ENCODE measurements around the gene RGS6.

The RGS6 gene

DNA sequence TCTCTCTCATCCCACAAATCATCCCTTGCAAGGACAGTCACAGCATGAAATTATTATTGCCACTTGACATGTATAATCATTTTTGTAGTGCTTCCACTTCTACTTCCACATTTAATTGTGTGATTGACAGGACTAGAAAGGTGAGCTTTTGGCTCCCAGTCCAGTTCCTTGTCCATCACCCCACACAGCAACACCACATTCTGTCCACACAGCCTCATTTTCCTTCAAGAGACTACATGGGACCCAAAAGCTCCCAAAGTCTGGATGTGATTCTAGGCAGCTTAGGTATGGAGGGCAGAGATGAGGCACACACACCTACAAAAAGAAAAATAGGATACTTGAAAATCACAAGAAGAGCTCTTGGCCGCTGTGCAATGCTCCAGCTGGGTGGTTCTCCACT, 595.4 kb downstream of the RGS6 start:
- no peak for DNase-seq (ENCODE audit: low read depth)

DNA sequence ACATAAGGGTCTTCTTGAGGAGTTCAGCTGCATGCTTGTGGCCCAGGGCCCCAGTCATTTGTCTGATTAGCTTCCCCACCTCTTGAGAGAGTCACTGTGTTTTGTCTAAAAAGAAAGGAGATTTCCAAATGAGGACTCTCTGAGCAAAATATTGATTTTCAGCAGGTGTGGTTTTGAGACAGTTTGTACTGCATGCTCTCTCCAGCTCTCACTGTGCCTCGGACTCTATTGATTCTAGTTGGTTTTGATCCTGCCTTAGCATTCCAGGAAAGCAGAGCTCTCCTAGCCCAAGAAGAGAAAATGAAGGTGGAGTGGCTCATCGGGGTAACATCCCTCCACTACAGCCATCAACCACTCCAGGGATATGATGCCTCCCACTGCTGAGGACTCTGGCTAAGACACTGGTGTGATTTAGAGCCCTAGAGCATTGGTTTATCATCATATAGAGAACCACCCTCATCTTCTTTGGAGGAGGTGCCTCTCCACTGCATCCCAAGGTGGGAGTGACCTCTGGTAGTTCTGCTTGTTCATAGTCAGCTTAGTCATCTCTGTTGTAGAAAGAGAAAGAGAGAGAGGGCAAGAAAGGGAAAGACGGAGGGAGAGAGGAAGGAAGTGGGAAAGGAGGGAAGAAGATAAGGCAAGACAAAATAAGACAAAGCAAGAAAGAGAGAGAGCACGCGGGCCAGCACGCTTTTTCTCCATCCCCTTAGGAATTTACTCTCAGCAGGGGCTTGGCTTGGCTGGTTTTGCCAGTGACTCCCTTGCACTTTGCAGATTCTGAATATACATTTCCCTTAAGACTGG, 596.0 kb downstream of the RGS6 start:
- no peak for DNase-seq (ENCODE audit: low read depth)

- DNase-seq (ENCODE audit: low read depth), result no peak
Observed at GRCh38 chr14:72528863-72529175, 596.6 kb downstream of the RGS6 start.

DNA sequence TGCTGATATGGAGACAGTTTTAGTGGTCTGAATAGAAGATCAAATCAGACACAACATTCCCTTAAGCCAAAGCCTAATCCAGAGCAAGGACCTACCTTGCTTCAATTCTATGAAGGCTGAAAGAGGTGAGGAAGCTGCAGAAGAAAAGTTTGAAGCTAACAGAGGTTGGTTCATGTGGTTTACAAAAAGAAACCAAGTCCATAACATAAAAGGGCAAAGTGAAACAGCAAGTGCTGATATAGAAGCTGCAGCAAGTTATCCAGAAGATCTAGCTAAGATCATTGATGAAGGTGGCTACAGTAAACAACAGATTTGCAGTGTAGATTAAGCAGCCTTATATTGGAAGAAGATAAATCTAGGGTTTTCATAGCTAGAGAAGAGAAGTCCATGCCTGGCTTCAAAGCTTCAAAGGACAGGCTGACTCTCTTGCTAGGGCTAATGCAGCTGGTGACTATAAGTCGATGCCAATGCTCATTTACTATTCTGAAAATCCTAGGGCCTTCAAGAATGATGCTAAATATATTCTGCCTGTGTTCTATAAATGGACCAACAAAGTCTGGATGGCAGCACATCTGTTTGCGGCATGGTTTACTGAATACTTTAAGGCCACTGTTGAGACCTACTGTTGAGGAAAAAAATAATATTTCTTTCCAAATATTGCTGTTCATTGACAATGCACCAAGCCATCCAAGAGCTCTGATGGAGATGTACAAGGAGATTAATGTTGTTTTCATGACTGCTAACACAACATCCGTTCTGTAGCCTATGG, 600.6 kb downstream of the RGS6 start:
- DNase-seq (ENCODE audit: low read depth), result no peak

- no peak for DNase-seq (ENCODE audit: low read depth)
Observed at GRCh38 chr14:72535485-72535884, 603.3 kb downstream of the RGS6 start.

- DNase-seq (ENCODE audit: low read depth), result no peak
Observed at GRCh38 chr14:72538387-72538786, 606.2 kb downstream of the RGS6 start.

DNA sequence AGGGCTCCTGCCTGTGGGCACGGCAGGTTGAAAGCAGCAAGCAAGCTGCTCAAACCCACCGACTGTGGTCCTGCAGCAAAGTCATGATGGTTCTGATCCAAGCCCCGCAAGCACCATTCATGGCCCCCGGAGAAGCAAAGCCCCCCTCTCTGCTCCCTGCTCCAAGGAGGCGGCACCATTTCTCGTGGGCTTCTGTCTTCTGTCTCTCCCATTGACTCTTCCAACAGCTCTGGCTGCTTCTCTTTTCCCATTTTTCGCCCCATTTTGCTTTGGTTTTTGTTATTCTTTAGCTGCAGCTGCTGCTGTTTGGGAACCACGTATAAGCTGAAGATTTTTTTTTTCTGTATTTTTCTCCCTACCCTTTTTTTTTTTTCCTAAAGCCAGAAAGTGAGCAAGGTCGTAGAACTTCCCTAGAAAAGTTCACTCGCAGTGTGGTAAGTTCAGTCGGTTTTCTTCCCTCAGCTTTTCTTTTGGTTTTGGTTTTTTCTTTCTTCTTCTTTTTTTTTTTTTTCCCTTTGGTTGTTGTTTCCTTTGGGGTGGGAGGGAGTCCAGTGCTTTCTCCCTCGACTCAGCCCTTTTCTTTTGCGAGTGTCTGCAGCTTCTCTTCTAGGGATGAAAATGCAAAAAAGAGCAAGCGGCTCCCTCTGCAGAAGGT, 607.6 kb downstream of the RGS6 start:
- no peak for DNase-seq (ENCODE audit: low read depth)

- no peak for DNase-seq (ENCODE audit: low read depth)
Observed at GRCh38 chr14:72540836-72541235, 608.6 kb downstream of the RGS6 start.

DNA sequence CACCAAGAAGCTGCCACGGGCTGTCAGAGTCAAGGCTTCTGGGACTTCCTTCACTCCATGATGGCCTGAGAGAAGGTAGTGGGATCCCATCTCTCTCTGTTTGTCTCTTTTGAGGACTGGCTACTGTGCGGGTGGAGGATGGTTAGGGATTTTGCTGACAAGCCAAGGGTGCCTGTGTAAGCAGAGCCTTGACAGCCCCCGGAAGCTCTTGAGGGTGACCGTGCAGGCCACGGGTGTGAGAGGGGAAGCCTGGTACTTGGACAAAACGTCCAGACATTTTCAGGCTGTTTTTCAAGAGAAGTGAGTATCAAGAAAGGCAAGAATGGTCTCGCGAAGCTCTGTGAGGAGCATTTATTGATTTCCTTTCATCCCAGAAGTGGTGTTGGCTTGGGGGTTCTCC, 609.3 kb downstream of the RGS6 start:
- DNase-seq (ENCODE audit: low read depth), result no peak

DNA sequence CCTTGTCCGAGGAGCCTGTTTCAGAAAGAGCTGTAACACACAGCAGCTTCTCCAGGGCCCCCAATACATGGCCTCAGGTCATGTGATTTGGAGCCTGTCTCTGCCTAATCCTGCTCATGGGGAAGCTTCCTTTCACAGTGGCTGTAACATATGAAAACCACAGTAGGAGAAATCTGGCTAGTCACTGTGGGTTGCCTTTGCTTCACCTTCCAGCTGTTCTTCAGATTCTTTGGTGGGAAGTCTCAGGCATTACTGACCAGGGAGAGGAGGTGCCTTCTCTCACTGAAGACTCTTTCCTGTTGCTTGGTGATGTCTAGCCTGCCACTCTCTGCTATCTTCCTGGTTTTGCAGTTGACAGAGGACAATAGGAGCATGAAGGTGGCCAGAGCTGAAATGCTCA, 611.1 kb downstream of the RGS6 start:
- DNase-seq (ENCODE audit: low read depth), result no peak

DNA sequence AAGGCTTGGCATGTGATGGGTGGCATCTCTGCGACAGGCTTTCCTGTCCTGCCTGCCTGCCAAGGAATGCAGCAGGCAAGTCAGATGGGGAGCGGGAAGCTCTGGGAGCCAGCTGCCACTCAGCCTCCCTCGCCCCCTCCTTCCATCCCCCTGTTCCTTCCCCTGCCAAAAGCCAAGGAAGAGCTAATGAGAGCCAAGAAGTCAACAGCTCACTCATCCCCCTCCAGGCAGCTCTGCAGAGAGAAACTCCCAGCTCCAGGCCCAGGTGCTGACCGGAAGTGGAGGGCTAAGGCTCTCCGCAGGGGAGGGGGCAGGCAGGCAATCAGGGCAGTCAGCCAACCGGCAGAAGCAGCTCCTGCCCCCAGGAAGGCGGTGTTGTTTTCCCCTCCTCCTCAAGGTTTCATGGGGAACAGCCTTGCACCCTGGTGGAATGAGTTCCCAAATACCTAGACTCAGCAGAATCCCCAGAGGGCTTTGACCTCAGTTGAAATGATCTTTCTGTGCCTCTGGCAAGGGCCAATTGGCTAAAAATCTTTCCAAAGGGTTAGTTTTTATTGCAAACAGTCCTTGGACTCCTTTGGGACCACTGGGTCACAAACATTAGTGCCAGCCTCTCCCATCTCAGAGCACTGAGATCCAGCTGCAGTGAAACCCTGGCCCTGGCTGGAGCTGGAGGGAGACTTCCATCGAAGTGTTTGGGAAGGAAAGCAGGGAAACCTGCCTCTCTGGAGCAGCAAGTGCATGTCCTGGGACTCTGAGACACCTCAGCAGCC, 612.6 kb downstream of the RGS6 start:
- no peak for DNase-seq (ENCODE audit: low read depth)

DNA sequence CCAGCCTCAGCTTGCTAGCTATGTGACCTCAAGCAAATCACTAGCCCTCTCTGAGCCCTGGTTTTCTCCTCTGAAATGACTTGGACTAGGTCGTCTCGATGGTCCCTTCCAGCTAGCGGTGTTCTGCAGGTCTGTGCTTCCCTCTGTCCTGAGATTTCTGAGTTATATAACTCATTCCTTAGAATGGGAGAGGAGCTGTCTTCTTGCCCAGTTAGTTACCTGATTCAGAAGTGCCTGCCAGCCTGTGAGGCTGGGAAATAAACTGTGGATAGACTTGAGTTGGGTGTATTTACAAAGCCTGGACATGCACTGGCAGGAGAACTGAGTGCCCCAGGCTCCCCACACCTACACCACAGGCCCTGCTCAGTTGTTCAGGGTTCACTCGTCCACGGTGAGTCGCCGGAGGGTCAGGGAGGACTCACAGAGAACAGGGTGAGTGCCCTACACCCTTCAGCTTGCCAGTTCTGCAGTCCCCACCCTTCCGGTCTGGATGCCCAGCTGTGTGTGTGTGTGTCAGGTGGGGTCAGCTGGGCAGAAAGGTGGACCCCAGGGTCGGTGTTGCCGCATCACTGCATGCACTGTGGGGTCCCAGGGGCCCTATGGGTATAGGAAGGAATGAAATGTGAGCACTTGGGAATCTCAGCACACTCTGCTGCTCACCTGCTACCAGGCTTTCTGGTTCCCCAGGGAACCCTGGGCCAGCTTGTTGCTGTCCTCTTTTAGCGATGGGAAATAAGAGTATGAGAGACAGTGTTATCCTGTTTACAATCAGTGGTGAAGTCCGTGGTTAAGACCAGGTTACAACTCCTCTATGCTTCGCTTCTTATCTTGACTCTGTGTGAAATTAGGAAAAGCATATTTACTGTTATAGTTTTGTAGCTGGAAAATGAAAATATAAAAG, 613.4 kb downstream of the RGS6 start:
- no peak for DNase-seq (ENCODE audit: low read depth)

GRCh38 chr14:72546344-72547016, 614.3 kb downstream of the RGS6 start:
- no peak for DNase-seq (ENCODE audit: low read depth)

DNA sequence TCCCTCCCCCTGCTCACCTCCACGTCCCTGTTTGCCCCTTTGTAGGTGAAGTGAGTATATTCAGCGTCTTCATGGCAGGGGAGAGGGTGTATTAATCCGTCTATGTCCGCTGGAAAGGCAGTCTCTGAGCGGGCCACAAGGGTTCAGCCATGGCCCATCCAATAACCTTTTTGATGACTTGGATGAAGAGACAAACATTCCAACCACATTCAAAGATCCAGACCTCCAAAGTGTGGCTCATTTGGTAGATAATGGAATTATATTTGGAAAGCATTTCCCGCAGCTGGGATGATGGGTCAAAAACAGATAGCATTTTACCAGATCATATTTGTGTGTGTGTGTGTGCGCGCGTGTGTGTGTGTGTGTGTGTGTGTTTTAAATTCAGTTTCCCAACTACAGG, 615.8 kb downstream of the RGS6 start:
- DNase-seq (ENCODE audit: low read depth), result no peak

DNA sequence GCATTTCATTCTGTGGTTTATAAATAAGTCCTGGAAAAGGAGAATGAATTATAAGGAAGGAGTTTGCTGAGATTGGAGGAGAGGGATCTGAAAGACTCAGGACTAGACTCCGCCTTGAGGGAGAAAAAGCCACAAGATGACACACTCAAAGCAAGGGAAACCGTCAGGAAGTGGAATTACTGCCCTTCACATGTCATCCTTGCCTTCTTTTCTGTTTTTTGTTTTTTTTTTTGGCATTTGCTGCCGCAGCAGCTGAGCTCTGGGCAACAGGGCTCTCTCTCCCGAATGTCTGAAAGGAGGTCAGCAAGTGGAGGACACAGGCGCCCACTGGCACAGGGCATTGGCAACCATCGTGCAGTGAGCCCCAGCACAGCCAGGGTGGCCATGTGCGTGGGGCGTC, 616.8 kb downstream of the RGS6 start:
- no peak for DNase-seq (ENCODE audit: low read depth)

DNA sequence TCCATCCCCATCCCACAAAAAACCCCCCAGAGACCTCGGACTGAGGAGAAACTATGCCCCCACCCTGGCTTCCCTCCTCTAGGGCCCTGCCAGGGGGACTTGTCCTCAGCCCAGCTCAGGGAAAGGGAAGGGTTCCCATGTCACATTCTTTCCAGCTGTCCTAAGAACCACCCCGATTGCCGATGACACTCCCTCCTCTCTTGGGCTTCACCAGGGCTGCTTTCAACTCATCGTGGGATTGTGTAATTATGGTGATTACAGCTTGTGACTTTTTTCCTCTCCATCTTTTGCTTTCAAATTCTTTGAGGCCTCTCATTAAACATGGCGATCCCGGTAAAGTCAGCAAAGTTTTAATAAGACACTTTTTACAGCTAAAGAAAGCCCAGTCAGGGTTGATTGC, 617.6 kb downstream of the RGS6 start:
- DNase-seq (ENCODE audit: low read depth), result no peak

- no peak for DNase-seq (ENCODE audit: low read depth)
Observed at GRCh38 chr14:72550513-72550912, 618.3 kb downstream of the RGS6 start.

GRCh38 chr14:72552236-72552635, 620.0 kb downstream of the RGS6 start:
- no peak for DNase-seq (ENCODE audit: low read depth)

DNA sequence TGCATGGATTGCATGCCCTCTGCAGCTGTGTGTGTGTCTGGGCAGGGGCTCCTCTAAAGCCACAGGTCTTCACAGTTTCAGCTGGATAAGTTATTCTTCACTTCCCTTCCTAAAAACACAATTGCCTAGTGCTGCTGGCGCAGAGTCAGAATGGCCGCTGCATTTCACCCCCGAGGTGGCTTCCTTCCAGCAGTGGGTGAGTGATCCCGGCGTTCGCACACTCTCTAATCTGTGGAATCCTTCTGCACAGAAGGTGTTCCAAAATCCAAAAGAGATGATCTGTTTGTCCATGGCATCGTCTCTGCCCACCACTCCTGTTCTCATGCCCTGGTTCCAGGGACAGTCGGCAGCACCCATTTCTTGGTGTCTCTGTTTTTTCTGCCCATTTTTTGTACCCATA, 620.9 kb downstream of the RGS6 start:
- DNase-seq (ENCODE audit: low read depth), result no peak

DNA sequence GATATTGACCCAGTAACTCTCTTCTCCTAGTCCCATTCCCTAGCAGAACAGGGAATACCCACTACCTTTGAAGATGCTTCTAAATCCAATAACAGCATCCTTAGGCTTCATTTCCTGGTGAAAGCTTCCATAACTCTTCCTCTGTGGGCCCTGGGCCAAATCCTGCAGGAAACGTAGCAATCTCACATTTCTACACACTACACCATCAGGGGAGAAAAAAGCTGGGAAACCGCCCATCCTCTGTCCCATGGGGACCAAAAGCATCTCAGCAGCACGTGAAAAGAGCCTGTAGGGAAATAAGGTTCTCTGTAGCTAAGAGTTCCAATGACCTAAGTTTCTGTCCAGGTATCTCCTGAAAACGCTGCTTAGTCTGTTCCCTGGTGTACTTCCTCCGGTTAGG, 621.4 kb downstream of the RGS6 start:
- DNase-seq (ENCODE audit: low read depth), result no peak

DNA sequence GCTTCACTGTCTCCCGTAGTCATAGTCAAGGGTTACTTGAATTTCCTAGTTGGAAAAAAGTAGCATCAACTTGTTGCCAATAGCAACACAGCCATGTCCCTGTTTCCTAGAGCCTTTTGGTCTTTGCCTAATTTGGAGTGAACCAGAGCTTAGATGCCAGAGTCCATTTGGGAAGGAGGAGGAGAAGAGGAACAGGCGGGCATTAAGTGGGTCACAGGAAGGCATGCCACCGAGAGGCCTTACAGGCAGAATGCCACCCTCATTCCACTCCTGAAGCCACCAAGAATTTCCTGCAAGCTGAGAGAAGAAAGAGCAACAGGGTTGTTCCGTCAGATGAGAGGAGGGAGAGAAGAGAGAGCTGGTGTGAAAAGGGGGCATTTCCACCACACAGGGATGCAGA, 622.2 kb downstream of the RGS6 start:
- no peak for DNase-seq (ENCODE audit: low read depth)

All from activated T-cell treated with anti-CD3 and anti-CD28 coated beads for 48 hours (primary cell).